ENCODE measurements around the gene PDHA2.
"Not testable (repeated sequence)": the region's sequence is repeated elsewhere in the genome, so short reads cannot be mapped to it uniquely, and the experiment has no call there.

The PDHA2 gene

GRCh38 chr4:95839891-95840290, at the start of gene PDHA2:
Gene PDHA2, plus strand, starts transcription at chr4:95840093. Its CDS starts 58 bp downstream, at chr4:95840151.
- DNase-seq (ENCODE audit: low read depth) = no peak

DNA sequence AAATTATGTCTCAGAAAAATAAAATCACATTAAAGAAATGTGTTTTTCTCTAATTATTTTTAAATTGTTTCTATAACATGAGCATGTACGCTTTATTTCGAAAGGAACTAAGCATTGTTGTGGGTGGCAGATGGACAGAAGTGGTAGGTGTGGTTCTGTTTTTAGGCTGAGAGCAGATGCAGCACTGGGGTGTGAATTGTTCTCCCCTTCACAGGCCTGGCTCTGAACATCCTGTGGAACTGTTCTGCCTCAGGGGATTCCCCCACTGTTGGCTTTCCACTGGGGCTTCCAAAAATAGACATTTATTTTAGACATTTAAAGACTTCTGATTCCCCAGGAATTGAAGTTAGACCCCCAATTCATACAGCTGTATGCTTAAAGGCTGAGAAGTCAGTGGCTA, 41.9 kb upstream of the PDHA2 start:
- no peak for DNase-seq (ENCODE audit: low read depth)

DNA sequence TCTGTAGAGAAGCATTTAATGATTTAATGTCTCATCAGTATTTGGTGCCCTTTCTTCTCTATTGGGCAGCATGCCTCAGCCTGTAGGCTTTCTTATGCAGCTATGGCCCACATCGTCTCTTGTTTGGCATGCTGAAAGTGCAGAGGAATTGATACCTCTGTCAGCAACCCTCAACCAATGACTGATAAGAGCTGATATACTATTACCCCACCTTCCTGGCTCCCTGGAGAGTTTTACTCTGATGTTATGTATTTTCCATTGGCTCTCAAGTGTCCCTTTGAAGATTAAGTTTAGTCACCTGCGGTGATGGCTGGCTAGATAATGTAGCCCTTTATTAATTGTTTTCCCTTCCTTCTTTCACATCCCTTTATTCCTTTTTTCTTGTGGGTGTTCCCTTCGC, 41.2 kb upstream of the PDHA2 start:
- no peak for DNase-seq (ENCODE audit: low read depth)

DNA sequence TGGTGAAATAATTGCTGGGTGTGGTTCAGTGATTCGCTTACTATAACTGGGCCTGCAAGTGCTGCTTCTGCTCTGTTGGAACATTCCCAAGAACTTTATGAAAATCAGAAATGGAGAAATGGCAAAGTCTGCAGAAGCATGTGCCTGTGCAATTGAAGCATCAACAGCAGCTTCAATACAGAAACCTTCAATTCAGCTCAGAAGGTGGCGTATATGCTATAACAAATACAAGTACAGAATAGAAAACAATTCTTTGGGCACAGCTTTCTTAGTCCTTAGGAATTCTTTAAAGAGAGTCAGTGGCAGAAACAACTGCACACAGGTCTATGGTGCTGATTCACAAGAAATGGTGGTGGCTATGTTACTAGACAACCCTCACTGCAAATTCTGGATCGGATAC, 18.0 kb upstream of the PDHA2 start:
- no peak for DNase-seq (ENCODE audit: low read depth)

GRCh38 chr4:95825546-95825945, 14.3 kb upstream of the PDHA2 start:
- DNase-seq (ENCODE audit: low read depth) = no peak

- no peak for DNase-seq (ENCODE audit: low read depth)
Measured at GRCh38 chr4:95830651-95831050, 9.2 kb upstream of the PDHA2 start.

- no peak for DNase-seq (ENCODE audit: low read depth)
Measured at GRCh38 chr4:95831166-95831565, 8.7 kb upstream of the PDHA2 start.

- no peak for DNase-seq (ENCODE audit: low read depth)
Measured at GRCh38 chr4:95833711-95834194, 6.1 kb upstream of the PDHA2 start.

- DNase-seq (ENCODE audit: low read depth) = no peak
Measured at GRCh38 chr4:95835672-95836071, 4.2 kb upstream of the PDHA2 start.

GRCh38 chr4:95838192-95838591, 1.7 kb upstream of the PDHA2 start:
- DNase-seq (ENCODE audit: low read depth) = no peak

DNA sequence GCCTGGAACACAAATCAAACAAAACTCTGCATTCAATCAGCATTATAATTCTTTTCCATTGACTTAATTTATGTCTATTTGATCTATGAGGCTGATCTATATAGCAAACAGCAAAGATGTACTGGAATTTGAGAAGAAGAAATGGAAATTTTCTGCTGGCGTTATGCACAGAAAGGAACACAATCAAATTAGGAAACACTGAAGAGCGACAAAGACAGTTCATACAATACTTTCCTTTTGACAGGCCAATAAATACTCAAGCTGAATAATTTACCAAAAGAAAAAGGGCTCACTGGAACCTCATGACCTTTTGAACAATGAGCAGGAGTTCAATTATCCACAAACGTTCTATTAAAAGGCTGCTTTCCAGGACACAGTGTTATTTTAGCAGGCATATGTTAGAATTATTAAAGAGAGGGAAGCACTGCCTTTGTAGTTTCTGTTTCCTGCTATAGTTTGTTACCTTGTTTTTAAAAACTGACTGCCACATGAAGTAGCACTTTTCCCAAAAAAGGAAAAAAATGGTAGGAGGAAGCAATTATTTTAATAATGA, 8.1 kb downstream of the PDHA2 start:
- DNase-seq (ENCODE audit: low read depth) = no peak

DNA sequence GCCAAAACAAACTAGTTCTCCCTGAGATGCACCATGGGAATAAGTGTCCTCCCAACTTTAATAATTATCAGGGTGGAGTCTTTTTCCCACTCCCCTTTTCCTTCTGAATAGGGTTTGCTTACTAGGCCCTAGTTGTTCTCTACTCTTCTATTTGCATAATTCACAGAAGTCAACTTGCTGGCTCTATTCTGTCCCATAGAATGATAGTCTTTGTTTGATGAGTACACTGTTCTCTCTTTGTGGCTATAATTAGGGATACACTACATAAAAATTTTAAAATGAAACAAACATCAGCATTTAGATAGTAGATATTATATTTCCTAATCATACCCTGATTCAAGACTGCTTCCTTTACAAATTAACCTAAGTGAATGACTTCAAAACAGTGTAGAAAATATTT, 10.3 kb downstream of the PDHA2 start:
- DNase-seq (ENCODE audit: low read depth) = no peak

- no peak for DNase-seq (ENCODE audit: low read depth)
Measured at GRCh38 chr4:95857761-95858160, 17.9 kb downstream of the PDHA2 start.

DNA sequence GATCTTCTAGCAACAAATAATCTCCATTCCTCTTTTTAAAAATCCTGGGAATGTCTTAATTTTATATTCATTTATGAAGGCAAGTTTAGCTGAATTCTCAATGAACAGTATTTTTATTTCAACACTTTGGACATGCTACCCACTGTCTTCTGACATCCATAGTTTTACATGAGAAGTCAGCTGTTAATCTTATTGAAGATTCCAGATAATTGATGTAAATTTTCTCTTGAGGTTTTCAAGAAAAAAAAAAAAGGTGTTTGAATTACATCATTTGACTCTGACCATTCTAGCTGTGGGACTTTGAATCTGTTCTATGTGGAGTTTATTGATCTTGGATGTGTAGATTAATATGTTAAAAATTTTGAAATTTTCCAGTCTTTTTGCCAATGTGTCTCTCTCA, 28.0 kb downstream of the PDHA2 start:
- DNase-seq (ENCODE audit: low read depth) = no peak

DNA sequence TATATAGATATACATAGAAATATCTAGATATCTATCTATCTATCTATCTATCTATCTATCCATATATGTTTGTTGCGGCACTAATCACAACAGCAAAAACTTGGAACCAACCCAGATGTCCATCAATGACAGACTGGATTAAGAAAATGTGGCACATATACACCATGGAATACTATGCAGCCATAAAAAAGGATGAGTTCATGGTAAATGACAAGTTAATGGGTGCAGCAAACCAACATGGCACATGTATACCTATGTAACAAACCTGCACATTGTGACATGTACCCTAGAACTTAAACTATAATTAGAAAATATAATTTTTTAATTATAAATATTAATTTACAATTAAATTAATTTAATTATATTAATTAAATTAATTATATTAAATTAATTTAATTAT, 29.5 kb downstream of the PDHA2 start:
- DNase-seq (ENCODE audit: low read depth) = not testable (repeated sequence)

- no peak for DNase-seq (ENCODE audit: low read depth)
Measured at GRCh38 chr4:95869961-95870500, 30.1 kb downstream of the PDHA2 start.

- no peak for DNase-seq (ENCODE audit: low read depth)
Measured at GRCh38 chr4:95877636-95878035, 37.7 kb downstream of the PDHA2 start.

- DNase-seq (ENCODE audit: low read depth) = no peak
Measured at GRCh38 chr4:95887551-95887950, 47.7 kb downstream of the PDHA2 start.

DNA sequence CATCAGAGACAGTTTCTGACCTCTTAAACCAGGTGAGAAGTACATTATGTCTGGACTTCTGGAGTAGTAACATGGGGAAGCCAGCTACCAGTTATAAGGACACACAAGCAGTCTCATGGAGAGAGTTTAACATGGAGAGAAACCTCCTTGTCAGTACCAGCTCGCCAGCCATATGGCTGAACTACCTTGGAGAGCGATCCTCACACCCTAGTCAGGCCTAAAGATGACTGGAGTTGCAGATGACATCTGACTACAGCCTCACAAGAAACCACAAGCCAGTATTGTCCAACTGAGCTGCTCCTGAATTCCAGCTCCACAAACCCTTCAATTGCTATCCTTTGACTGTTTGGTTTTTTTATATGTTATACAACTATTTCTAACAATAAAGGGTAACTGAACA, 49.8 kb downstream of the PDHA2 start:
- DNase-seq (ENCODE audit: low read depth) = no peak
